ENCODE results near the gene FMC1.

Gene FMC1, protein sequence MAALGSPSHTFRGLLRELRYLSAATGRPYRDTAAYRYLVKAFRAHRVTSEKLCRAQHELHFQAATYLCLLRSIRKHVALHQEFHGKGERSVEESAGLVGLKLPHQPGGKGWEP

DNA sequence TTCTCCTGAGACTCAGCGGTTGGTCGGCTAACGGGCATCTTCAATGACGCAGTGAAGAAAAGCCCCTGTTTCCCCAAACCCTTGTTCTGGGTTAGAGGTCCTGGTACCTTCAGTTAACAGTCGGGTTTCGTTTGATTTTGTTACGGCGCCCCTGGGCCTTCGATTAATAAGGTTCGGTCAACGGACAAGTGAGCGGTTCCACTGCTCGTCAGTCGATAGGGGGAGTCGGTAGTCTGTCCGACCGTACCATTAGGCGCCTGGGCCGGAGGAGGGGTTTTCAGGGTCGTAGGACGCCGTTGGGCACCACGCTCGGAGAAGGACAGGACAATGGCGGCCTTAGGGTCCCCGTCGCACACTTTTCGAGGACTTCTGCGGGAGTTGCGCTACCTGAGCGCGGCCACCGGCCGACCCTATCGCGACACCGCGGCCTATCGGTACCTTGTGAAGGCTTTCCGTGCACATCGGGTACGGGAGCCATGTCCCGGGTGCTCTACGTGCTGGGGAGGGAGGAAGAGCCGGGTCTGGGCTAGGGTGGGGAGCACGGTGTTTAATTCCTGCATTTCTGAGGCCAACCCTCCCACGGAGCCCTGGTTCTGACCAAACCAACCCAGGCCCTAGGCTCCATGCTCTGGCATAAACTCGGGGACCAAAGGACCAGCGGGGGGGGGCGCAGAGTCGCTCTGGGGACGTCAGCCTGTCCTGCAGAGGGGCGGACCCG lies at the start of gene FMC1:
Gene FMC1, plus strand, starts transcription at position 280 of the 718 bp plus-strand sequence. Its CDS starts 48 bp downstream, at position 328.
- Histone ChIP-seq H3K4me3 (ENCODE audit: low read length in 2 of 2) (peak within 1 kb of the TSS; percentile 85 to 99), H3K36me3 (ENCODE audit: control insufficient read depth in 2 of 2, insufficient read depth in 2 of 2, low read length in 2 of 2) (peaks cover 0 to 4% of the 10 kb centered on the region in 2 donors), H3K27ac (ENCODE audit: low read length) (peak within 1 kb of the TSS; percentile 100), H3K4me1 (ENCODE audit: control insufficient read depth, insufficient read depth, low read length) (peaks cover 7% of the 10 kb centered on the region), H3K9ac (ENCODE audit: low read length in 2 of 2) (peak within 1 kb of the TSS; percentile 96 to 100), H3K27me3 (ENCODE audit: control insufficient read depth in 1 of 2, insufficient read depth in 2 of 2, low read length in 2 of 2) (no peaks in the 10 kb centered on the region), H3K9me3 (ENCODE audit: control insufficient read depth in 2 of 2, low read length in 2 of 2) (no peaks in the 10 kb centered on the region)

DNA sequence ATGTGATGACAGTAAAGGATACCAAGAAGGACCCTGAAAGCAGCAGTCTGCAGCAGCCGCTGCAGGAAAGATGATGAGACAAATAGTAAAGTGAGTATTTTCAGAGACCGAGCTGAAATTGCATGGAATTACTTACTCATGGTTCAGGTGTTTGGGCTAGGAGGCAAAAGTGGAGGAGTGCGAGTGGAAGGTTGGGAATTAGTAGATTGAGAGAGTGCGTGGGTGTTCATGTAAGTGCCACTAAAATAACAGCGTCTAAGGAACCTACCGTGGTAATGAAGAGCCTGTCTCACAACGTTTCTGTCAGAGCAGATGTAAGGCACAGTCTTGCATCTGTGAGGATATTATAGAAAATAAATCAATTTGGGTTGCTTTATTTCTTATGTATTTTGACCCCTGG lies 48.3 kb upstream of the FMC1 start:
- Histone ChIP-seq H3K9me3 (ENCODE audit: control insufficient read depth in 2 of 2, low read length in 2 of 2) (no peaks in the 10 kb centered on the region), H3K27ac (ENCODE audit: low read length) (no peak overlapping the region), H3K4me1 (ENCODE audit: control insufficient read depth, insufficient read depth, low read length) (no peaks in the 10 kb centered on the region), H3K4me3 (ENCODE audit: low read length in 2 of 2) (no peak overlapping the region), H3K36me3 (ENCODE audit: control insufficient read depth in 2 of 2, insufficient read depth in 2 of 2, low read length in 2 of 2) (peaks cover 9 to 18% of the 10 kb centered on the region in 2 donors), H3K27me3 (ENCODE audit: control insufficient read depth in 1 of 2, insufficient read depth in 2 of 2, low read length in 2 of 2) (no peaks in the 10 kb centered on the region), H3K9ac (ENCODE audit: low read length in 2 of 2) (no peak overlapping the region)

DNA sequence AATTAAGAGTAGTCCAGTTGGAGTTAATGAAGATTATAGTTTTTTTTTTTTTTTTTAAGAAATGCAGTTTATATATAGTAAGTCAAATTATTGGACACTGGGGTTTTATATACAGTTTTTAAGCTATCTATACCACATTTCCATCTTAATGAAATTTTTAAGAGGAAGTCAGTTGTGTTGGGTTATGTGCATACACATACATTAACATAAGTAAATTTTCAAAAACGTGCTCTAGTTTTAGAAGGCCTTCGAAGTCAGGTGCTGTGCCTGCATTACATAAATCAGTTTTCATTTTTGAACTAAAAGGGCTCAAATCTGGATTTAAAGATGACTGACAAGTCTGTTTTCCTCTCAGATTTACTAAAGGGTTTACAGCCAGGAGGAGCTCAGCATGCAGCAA lies 47.6 kb upstream of the FMC1 start:
- Histone ChIP-seq H3K4me3 (ENCODE audit: low read length in 2 of 2) (no peak overlapping the region), H3K9me3 (ENCODE audit: control insufficient read depth in 2 of 2, low read length in 2 of 2) (no peaks in the 10 kb centered on the region), H3K27ac (ENCODE audit: low read length) (no peak overlapping the region), H3K27me3 (ENCODE audit: control insufficient read depth in 1 of 2, insufficient read depth in 2 of 2, low read length in 2 of 2) (no peaks in the 10 kb centered on the region), H3K9ac (ENCODE audit: low read length in 2 of 2) (no peak overlapping the region), H3K36me3 (ENCODE audit: control insufficient read depth in 2 of 2, insufficient read depth in 2 of 2, low read length in 2 of 2) (peaks cover 7 to 13% of the 10 kb centered on the region in 2 donors), H3K4me1 (ENCODE audit: control insufficient read depth, insufficient read depth, low read length) (no peaks in the 10 kb centered on the region)

GRCh38 chr7:139294241-139294640 lies 46.9 kb upstream of the FMC1 start:
- peaks cover 7 to 13% of the 10 kb centered on the region in 2 donors for H3K36me3 ChIP-seq (ENCODE audit: control insufficient read depth in 2 of 2, insufficient read depth in 2 of 2, low read length in 2 of 2)
- H3K9me3 ChIP-seq (ENCODE audit: control insufficient read depth in 2 of 2, low read length in 2 of 2): no peaks in the 10 kb centered on the region
- no peaks in the 10 kb centered on the region for H3K27me3 ChIP-seq (ENCODE audit: control insufficient read depth in 1 of 2, insufficient read depth in 2 of 2, low read length in 2 of 2)
- H3K4me1 ChIP-seq (ENCODE audit: control insufficient read depth, insufficient read depth, low read length): no peaks in the 10 kb centered on the region
- H3K9ac ChIP-seq (ENCODE audit: low read length in 2 of 2): no peak overlapping the region
- no peak overlapping the region for H3K4me3 ChIP-seq (ENCODE audit: low read length in 2 of 2)
- H3K27ac ChIP-seq (ENCODE audit: low read length): no peak overlapping the region

DNA sequence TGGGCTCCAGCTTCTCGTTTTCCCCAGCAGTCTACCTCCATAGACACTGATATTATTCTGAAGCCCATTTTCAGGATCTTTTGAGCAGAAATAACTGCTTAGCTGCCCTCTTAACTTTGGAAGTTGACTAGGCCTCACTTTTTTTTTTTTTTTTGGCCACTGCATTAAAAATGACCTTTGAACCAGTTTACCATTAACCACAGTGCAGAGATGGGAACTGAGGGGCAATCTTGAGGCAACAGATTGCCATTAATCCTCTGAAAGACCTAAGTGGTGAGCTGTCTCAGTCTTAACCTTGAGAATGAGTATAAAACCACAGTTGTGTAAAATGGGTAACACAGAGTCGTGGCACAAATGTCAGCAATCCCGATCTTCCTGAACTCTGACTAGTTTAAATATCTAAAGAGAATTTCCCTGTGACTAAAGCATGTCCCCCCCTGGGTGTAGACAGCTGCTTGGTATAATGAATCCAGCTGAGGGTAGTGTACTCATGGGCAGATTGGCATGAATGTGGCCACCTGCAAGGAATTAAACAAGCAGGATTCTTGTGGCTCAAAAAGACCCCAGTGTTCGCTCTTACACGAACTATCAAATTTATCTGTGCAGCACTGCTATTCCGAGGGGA lies 46.1 kb upstream of the FMC1 start:
- Histone ChIP-seq H3K4me1 (ENCODE audit: control insufficient read depth, insufficient read depth, low read length) (no peaks in the 10 kb centered on the region), H3K4me3 (ENCODE audit: low read length in 2 of 2) (no peak overlapping the region), H3K9ac (ENCODE audit: low read length in 2 of 2) (no peak overlapping the region), H3K36me3 (ENCODE audit: control insufficient read depth in 2 of 2, insufficient read depth in 2 of 2, low read length in 2 of 2) (peaks cover 7 to 13% of the 10 kb centered on the region in 2 donors), H3K27me3 (ENCODE audit: control insufficient read depth in 1 of 2, insufficient read depth in 2 of 2, low read length in 2 of 2) (no peaks in the 10 kb centered on the region), H3K27ac (ENCODE audit: low read length) (no peak overlapping the region), H3K9me3 (ENCODE audit: control insufficient read depth in 2 of 2, low read length in 2 of 2) (no peaks in the 10 kb centered on the region)

DNA sequence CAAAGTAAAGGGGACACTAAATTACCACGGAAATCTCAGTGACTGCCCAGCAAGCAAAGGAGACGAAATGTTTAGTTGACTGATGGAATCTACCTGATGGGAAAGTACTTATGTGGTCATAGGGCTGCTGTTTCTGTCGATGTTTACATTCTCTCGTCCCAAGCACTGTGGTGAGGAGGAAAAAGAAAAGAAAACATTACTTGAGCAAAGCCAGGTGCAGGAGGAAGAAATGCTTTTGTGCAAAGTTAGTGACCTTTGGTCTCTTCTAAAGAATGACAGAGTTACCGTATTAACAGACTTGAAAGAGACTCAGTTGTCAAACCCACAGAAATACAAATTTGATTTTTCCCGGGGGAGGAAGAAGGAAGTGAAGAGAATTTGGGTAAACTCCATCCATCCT lies 43.3 kb upstream of the FMC1 start:
- Histone ChIP-seq H3K4me1 (ENCODE audit: control insufficient read depth, insufficient read depth, low read length) (no peaks in the 10 kb centered on the region), H3K9ac (ENCODE audit: low read length in 2 of 2) (no peak overlapping the region), H3K27ac (ENCODE audit: low read length) (no peak overlapping the region), H3K9me3 (ENCODE audit: control insufficient read depth in 2 of 2, low read length in 2 of 2) (no peaks in the 10 kb centered on the region), H3K4me3 (ENCODE audit: low read length in 2 of 2) (no peak overlapping the region), H3K36me3 (ENCODE audit: control insufficient read depth in 2 of 2, insufficient read depth in 2 of 2, low read length in 2 of 2) (peaks cover 7 to 13% of the 10 kb centered on the region in 2 donors), H3K27me3 (ENCODE audit: control insufficient read depth in 1 of 2, insufficient read depth in 2 of 2, low read length in 2 of 2) (no peaks in the 10 kb centered on the region)

DNA sequence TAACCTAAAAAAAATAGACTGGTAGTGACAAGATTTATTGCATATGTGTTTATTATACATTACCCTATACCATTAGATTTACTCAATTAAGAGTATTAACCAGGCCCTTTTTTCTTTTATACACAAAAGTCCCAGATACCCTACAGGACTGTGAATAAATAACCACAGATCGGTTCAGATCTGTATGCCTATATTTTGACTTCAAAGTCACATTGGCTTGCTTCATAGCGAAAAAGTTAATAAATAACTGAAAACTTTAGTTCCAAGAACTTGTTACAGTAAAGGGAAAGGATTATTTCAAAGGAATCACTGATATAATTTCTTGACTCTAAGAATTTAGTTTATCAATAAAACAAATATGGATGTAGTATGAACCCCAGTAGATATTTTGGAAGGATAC lies 41.8 kb upstream of the FMC1 start:
- Histone ChIP-seq H3K4me1 (ENCODE audit: control insufficient read depth, insufficient read depth, low read length) (no peaks in the 10 kb centered on the region), H3K27ac (ENCODE audit: low read length) (no peak overlapping the region), H3K9ac (ENCODE audit: low read length in 2 of 2) (no peak overlapping the region), H3K4me3 (ENCODE audit: low read length in 2 of 2) (no peak overlapping the region), H3K27me3 (ENCODE audit: control insufficient read depth in 1 of 2, insufficient read depth in 2 of 2, low read length in 2 of 2) (no peaks in the 10 kb centered on the region), H3K9me3 (ENCODE audit: control insufficient read depth in 2 of 2, low read length in 2 of 2) (no peaks in the 10 kb centered on the region), H3K36me3 (ENCODE audit: control insufficient read depth in 2 of 2, insufficient read depth in 2 of 2, low read length in 2 of 2) (peaks cover 5 to 6% of the 10 kb centered on the region in 2 donors)

DNA sequence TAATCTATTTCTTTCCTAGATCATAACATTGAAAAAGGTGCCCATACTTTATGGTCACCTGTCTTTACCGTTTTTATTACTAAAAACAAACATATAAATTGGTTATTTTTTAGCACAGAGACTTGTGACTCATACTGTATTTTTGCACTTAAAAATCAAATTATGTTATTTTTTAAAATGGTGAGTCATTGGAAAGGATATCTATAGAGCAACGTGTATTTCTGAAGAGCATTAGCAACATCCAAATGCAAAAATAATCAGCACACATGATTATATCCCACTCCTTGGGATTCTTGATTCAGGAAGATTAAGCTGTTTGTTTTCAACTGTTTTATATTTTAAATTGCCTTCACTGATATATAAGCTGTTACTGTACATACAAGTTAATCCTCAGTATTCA lies 40.7 kb upstream of the FMC1 start:
- Histone ChIP-seq H3K27me3 (ENCODE audit: control insufficient read depth in 1 of 2, insufficient read depth in 2 of 2, low read length in 2 of 2) (no peaks in the 10 kb centered on the region), H3K36me3 (ENCODE audit: control insufficient read depth in 2 of 2, insufficient read depth in 2 of 2, low read length in 2 of 2) (peaks cover under 1 to 6% of the 10 kb centered on the region in 2 donors), H3K4me3 (ENCODE audit: low read length in 2 of 2) (no peak overlapping the region), H3K9ac (ENCODE audit: low read length in 2 of 2) (no peak overlapping the region), H3K4me1 (ENCODE audit: control insufficient read depth, insufficient read depth, low read length) (no peaks in the 10 kb centered on the region), H3K9me3 (ENCODE audit: control insufficient read depth in 2 of 2, low read length in 2 of 2) (no peaks in the 10 kb centered on the region), H3K27ac (ENCODE audit: low read length) (no peak overlapping the region)

DNA sequence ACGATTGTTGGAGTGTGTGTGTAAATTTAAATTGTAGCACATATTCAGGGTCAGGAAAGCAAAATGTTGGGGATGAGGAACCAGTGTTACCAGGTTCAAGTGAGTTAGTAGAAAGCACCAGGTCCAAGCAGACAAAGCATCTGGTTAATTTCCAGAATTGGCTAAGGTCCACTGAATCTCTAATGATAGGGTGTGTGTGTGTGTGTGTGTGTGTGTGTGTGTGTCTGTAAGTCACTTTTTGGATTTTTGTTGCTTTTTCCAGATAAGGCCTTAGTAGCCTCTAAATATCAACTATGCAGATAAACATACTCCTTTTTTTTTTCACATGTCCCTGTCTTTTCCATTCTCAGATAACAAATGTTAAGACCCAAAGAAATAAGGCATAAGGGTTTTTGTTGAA lies 36.6 kb upstream of the FMC1 start:
- no peaks in the 10 kb centered on the region for H3K4me1 ChIP-seq (ENCODE audit: control insufficient read depth, insufficient read depth, low read length)
- H3K27me3 ChIP-seq (ENCODE audit: control insufficient read depth in 1 of 2, insufficient read depth in 2 of 2, low read length in 2 of 2): no peaks in the 10 kb centered on the region
- H3K9me3 ChIP-seq (ENCODE audit: control insufficient read depth in 2 of 2, low read length in 2 of 2): no peaks in the 10 kb centered on the region
- no peak overlapping the region for H3K4me3 ChIP-seq (ENCODE audit: low read length in 2 of 2)
- H3K9ac ChIP-seq (ENCODE audit: low read length in 2 of 2): no peak overlapping the region
- no peak overlapping the region for H3K27ac ChIP-seq (ENCODE audit: low read length)
- peaks cover 2 to 6% of the 10 kb centered on the region in 2 donors for H3K36me3 ChIP-seq (ENCODE audit: control insufficient read depth in 2 of 2, insufficient read depth in 2 of 2, low read length in 2 of 2)

DNA sequence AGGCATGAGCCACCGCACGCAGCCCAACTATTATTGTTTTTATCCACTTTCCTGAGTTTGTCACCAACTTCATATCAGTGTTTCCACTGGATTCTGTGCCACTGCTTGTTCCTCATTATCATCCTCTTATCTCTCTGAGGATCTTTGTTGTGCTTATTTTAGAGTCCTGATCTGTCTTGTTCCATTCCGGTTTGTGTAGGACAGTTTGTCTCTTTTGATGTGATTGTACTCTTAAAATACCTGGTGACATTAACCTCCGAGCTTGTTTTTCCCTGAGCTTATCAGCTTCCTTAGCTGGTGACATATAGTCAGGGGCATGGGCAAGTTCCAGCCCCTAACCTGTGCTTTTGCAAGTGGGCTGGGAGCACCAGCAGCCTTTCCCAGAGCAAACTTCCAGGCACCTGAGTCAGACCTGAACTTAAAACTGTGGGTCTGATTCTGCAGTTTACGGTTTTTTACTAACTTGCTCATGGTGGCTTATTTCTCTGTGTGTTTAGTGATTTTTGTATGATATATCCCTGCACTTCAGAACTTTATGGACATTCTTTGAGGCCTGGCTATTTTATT lies 23.1 kb upstream of the FMC1 start:
- H3K9ac ChIP-seq (ENCODE audit: low read length in 2 of 2): no peak overlapping the region
- H3K36me3 ChIP-seq (ENCODE audit: control insufficient read depth in 2 of 2, insufficient read depth in 2 of 2, low read length in 2 of 2): no peaks in the 10 kb centered on the region
- no peaks in the 10 kb centered on the region for H3K27me3 ChIP-seq (ENCODE audit: control insufficient read depth in 1 of 2, insufficient read depth in 2 of 2, low read length in 2 of 2)
- no peaks in the 10 kb centered on the region for H3K4me1 ChIP-seq (ENCODE audit: control insufficient read depth, insufficient read depth, low read length)
- no peak overlapping the region for H3K4me3 ChIP-seq (ENCODE audit: low read length in 2 of 2)
- no peaks in the 10 kb centered on the region for H3K9me3 ChIP-seq (ENCODE audit: control insufficient read depth in 2 of 2, low read length in 2 of 2)
- H3K27ac ChIP-seq (ENCODE audit: low read length): no peak overlapping the region
